AG08396 (cell line): ENCODE measurements around the gene SPC25.

Experiments
- DNase-seq: peaks from one replicate; pipeline ENCODE4 v3.0.0; 2012; ENCODE audit warnings: low spot score, mixed read lengths

The SPC25 gene

DNA sequence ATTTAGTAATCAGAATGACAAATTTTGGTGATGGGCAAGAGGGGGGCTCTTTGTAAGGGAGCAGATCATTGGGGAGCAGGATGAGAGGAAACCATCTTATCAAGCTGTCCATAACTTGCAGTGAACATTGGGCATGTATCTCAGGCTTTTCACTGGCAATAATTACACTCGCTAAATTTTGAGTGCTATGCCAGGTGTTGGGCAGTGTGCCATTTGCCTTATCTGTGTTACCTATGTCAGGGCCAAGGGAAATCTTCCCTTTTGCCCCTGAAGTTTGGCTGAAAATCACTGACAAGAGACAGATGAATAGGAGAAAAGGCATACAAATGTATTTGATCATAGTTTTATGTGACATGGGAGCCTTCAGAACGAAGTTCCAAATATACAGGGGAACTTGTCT lies 48.8 kb downstream of the SPC25 start:
- DNase-seq: no peak

- no peak for DNase-seq
Observed at GRCh38 chr2:168835969-168836368, 54.3 kb downstream of the SPC25 start.

- DNase-seq: no peak
Observed at GRCh38 chr2:168831662-168832061, 58.6 kb downstream of the SPC25 start.

DNA sequence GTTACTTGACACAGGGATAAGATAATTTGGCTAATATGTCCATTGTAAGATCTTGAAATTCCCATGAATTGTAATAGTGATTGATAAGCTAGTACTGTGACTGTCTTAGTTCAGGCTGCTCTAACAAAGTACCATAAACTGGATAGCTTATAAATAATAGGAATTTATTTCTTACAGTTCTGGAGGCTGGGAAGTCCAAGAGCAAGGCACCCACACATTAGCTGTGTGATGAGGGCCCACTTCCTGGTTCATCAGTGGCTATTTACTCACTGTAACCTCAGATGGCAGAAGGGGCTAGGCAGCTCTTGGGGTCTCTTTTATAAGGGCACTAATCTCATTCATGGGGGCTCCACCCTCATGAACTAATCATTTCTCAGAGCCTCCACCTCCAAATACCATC lies 59.3 kb downstream of the SPC25 start:
- no peak for DNase-seq

DNA sequence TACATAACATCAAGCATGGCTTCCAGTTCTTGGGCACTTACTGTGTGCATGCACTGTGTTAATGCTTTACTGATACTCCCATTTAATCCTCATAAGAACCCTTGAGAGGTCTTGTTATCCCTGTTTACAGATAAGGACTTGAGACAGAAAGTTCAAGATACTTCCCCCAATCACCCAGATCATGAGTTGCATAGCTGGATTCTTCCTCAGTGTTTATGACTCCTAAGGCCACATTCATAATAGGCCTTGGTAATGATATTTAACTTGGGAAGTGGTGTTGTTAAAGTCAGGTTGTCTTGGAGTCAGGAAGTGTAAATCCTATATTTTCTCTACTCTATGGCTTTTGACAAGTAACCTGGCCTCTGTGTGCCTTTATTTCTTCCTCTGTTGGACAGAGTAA lies 65.1 kb downstream of the SPC25 start:
- DNase-seq: no peak

DNA sequence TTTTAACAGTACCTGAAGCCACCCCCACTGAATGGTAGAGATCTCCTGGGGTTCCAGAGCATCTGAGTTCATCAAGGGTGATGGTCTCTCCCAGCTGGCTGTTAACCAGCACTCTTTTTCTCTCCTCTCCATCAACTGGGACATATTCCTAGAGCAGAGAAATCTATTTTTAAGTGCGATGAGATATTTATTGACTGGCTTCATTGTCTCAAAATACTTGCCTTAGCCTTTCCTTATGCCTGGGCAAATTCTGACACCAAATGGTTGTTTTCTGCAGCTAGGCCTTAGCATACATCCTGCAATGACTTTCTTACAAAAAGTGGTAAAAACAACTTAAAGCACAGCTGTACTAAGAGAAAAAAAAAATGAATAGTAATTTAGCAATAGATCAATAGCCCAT lies 68.2 kb downstream of the SPC25 start:
- no peak for DNase-seq

- DNase-seq: no peak
Observed at GRCh38 chr2:168821577-168821976, 68.7 kb downstream of the SPC25 start.
